Raji (cell line): Measurements from ENCODE around the gene HCN3.

Experiments
- POLR2A ChIP-seq: IDR thresholded peaks from 2 replicates; pipeline ENCODE4 v1.6.1; 2011; ENCODE audit warnings: low read depth, low read length, control low read depth; ENCODE audit not compliant: insufficient read depth

The HCN3 gene

DNA sequence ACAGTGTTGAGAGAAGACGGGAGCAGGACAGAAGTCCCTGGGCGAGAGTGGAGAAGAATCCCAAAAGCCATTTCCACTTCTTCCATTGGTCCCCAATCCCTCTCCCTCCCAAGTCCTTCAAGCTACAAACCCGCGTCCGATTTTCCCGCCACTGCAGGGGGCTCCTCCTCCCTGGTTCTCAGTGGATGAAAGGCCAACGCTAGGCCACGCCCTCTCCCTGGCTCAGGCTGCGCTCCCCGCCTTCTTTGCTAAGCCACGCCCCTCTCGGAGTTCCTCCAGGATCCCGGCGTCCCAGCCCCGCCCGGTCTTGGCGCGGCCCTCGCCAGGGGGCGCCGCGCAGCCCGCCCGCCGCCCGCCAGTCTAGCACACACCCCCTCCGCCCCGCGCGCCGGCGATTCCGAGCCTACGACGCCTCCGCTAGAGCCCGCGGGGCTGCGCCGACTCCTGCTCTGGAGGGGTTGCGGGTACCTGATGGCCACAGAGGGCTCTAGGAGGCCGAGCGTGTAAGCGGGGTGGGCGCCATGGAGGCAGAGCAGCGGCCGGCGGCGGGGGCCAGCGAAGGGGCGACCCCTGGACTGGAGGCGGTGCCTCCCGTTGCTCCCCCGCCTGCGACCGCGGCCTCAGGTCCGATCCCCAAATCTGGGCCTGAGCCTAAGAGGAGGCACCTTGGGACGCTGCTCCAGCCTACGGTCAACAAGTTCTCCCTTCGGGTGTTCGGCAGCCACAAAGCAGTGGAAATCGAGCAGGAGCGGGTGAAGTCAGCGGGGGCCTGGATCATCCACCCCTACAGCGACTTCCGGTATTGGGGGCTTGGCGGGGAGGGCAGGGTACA is at the start of gene HCN3:
Gene HCN3, plus strand, starts transcription at position 394 of the 832 bp plus-strand sequence. Its CDS starts 128 bp downstream, at position 522.
- peak; percentile 55 for TF ChIP-seq POLR2A

DNA sequence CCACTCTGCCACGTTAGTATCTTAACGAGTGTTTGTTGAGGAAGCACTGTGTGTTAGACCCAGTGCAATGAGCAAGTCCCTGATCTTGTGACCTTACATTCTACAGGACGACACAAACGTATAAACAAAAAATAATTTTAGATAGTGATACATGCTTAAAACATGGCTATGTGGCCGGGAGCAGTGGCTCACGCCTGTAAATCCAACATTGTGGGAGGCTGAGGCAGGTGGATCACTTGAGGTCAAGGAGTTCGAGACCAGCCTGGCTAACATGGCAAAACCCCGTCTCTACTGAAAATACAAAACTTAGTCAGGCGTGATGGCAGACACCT is 49.2 kb upstream of the HCN3 start:
- TF ChIP-seq POLR2A: no peak

DNA sequence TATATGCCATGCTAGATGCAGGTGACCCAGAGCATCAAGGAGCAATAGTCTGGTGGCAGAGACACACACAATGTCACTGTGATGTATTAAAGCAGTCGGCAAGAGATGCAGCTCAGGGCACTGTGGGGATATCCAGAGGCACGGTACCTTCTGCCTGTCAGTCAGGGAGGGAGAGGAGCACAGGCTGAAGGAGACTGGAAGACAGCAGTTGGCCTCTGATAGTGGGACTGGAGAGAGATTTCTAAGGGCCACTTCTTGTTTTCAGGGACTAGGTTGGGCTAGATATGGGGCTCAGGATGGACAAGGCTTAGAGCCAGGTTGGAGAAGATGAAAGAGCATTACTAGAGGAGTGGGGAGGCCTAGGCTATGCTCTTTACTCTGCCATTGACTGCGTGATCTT is 46.0 kb upstream of the HCN3 start:
- TF ChIP-seq POLR2A: peak; percentile 7; the same call in 1 of the 2 replicates

DNA sequence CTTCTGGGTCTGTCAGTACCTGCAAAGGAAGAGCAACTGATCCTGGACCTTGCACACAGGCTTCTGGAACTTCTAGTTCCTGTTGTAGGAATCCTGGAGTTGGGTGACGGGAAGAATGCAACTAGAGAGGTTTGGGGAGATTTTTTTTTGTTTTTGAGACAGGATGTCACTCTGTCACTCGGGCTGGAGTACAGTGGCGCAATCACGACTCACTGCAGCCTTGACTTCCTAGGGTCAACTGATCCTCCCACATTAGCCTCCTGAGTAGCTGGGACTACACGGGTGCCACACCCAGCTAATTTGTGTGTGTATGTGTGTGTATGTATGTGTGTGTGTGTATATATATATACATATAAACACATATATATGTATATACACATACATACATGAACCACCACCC is 40.8 kb upstream of the HCN3 start:
- no peak for TF ChIP-seq POLR2A

DNA sequence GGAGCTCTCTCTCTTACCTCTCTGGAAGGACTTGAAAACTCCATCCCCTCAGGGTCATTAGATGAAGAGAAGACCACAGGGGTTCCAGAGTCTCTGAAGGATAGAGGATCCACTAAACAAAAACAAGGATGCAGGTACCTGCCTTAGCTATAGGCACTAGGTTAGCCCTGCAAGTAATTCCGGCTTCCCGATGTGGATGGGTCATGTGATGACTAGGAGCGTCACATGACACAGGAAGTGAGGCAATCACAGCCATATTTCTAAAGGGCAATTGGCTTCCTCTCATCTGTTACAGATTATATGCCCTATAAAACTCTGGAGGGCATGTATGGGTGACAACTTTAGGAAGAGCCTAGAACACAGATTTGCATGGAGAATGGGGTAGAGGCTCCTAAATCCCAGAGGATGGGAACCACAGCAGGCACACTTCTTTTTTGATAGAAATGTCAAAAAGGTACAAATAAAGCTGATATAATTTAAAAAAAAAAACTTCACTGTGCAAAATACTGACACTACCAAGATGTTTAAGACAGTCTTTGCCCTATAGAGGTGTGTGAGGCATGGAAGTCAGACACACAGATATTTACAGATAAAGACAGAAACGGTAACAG is 36.1 kb upstream of the HCN3 start:
- TF ChIP-seq POLR2A: peak; percentile 55

DNA sequence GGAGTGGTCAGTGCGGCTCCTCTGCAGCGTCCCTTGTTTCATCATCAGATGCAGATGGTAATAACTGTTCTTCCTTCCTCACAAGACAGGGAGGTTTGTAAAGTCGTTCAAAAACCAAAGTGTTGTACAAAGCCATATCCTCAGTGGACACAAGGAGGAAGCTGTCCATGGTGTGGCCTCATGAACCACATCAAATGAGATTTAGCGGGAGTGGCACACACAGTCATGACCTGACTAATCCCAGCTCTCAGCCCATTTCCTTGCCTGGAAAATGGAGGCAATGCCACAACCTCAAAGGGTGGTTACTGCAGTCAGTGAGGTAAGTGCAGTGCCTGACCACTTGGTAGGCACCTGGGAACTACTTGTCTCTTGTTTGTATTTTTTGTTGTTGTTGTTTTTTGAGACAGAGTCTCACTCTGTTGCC is 35.4 kb upstream of the HCN3 start:
- TF ChIP-seq POLR2A: no peak

DNA sequence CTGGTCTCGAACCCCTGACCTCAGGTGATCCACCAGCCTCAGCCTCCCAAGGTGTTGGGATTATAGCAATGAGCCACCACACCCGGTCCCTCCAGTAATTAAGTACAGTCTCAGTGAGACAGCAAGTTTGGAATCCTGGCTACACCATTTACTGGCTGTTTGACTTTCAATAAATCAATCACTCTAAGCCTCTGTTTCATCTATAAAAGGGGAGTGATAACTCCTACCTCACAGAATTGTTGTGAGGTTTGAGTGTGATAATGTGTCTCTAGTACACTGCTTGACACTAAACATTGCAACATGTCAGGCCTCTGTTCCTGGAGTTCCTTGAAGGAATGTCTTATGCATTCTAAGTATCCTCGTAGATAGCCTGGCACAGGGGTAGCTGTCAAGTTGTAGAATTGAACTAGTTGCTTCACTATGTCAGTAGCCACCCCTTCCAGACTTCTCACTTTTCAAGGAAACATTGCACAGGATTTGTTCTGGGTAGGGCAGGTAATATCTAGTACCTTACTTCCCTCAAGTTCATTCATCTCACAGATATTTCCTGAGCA is 34.4 kb upstream of the HCN3 start:
- no peak for TF ChIP-seq POLR2A

DNA sequence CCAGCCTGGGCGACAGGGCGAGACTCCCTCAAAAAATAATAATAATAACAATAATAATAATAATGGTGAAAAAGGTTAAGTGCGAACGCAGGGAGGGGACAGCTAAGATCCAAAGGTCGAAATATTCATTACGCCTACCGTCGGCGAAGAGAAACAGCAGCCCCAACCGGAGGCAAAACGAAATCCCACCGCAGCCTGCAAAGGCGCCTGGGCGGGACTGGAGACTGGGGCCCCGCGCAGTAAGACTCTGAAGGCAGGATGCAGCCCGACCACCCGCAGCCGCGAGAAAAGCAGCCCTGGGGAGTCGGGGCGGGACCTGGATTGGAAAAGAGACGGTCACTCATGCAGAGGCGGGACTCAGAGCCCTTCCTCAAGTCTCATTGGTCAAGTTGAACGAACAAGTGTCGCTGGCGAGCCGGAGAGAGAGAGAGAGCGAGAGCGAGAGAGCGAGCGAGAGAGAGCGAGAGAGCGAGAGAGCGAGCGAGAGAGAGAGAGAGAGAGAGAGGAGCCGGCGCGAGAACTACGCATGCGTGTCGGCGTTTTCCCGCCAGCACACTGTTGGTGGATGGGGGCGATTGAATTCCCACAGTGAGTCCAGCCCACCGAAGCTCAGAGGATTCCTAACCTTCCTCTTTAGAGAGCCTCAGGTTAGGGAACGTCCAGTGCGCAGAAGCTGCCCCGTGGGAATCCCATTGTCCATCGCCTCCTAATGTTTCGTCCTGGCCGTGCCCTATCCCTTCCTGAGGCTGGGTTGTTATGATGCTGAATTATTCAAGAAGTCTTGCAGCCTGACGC is 32.7 kb upstream of the HCN3 start:
- peak; percentile 91 for TF ChIP-seq POLR2A

DNA sequence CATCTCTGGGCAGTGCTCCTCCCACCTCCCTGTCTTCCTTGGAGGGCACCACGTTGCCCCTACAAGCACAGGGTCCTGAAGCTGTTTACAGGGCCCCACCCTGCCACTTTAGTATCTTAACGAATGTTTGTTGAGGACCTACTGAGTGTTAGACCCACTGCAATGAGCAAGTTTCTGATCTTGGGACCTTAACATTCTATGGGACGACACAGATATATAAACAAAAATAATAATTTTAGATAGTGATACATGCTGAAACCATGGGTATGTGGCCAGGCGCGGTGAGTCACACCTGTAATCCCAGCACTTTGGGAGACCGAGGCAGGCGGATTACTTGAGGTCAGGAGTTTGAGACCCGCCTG is 32.1 kb upstream of the HCN3 start:
- no peak for TF ChIP-seq POLR2A

DNA sequence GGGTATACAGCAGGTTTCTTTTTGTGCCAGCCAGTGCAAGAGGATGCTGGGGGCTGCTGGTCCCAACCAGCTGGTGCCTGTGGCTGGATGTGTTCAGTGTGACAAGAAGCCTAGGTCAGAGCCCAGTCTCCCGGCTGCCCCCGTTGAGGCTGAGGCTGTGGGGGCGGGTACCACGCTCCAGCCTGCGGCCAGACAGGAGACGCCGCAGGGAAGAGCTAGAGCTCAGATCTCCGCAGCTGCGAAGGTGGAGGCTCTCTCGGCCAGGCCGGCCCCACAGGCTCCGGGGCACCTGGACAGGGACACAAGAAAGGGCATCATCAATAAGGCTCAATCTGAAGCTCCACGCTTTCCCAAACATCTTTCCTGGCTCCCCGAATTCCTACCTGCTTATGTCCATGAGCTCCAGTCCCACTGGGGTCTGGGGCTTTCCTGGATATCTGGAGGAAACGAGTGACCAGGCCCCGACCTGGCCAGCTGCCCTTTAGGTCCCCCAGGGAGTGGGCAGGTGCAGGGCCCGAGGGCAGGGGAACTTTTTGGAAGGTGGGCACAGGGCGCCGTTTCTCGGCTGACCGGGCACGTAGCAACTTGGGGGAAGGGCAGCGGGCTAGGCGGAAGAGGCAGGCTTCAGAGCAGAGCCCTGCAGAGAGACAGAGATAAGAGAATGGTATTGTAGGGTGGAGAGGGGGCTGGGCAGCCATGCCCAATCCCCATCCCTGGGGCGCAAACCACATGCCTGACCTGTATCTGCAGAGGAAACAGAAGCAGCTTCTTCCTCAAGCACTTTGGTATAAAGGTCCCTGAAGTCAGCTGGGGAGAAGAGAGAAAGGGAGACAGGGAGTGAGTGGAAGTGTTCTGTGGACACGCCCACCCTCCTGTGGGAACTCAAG is 29.4 kb upstream of the HCN3 start:
- TF ChIP-seq POLR2A: no peak

DNA sequence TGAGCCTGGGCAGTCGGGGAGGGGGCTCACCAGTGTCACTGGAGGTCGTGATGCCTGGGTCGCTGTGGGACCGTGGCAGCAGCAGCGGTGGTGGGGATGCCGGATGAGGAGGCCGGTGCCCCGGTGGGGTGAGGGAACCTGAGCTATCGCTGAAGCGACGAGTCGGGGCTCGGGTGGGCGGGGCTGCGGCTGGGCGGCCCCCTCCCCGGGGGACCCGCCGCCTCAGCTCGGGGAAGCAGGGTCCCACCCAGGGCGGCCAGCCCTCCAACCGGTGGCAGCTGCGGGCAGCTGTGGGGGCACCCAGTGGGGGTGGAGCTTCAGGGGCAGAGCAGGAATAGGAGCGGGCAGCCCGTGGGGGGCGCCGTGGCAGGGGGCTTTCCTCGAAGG is 27.0 kb upstream of the HCN3 start:
- no peak for TF ChIP-seq POLR2A

DNA sequence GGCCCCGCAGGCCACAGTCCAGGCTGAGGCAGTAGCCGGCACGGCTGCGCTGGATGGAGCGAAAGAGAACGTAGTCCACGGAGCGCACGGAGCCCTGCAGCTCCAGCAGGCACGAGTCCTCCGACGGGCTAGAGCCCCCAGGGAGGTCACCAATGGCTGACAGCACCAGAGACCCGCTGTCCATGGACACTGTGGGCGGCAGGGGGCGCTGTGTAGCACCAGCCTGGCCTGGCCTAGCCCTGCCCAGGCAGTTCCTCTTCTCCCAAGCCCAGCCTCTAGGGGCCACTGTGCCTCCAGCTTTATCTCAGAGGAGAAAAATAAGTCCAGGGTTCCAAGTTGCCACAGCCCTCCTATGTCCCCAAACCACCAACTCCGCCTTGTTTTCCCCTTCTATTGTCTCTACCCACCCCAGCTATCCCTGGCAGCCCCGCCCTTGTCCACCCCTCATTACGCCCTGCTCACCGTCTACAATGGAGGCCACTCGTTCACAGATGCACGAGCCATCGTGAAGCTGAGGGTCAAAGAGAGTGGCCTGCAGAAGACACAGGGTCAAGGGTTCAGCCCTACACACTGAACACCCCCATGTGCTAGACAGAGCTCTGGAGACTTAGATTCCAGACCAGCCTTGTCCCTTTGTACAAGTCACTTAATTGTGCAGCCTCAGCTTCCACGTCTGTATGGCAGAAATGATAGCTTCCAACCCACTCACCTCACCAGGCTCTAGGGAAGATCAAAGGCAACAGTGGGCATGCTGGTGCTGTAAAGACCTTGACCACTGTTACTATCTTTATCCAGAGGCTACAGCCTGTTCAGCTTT is 26.4 kb upstream of the HCN3 start:
- peak; percentile 37; the same call in 1 of the 2 replicates for TF ChIP-seq POLR2A

DNA sequence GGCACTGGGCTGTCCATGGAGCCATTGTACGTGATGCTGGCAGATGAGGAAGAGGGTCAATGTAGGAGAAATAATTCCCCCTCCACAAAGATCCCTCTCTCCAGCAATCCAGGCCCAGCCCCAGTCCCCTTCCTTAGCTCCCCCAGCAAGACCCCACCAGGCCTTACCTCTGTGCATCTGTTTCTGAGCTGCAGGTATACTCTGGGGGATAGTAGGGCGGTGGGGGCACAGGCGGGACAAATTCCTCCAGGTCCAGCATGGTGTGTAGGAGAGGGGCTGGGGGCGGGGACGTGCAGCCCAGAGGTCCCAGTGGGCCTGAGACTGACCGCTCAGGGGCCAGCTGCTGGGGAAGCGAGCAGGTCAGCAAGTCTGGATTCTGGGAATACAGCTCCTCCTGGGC is 25.7 kb upstream of the HCN3 start:
- TF ChIP-seq POLR2A: no peak

DNA sequence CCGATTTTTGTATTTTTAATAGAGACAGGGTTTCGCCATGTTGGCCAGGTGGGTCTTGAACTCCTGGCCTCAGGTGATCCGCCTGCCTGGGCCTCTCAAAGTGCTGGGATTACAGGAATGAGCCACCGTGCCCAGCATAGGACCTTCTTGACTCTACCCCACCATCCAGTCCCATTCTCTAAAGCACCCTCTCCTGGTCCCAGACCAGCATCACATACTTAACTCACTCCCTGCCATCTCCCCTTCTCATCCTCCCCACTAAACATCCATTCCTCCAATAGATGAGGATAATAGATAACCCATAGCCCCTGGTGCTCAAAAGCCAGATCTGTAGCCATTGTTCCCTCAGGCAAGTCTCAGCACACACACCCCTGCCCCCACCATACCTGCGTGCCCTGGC is 24.1 kb upstream of the HCN3 start:
- no peak for TF ChIP-seq POLR2A

DNA sequence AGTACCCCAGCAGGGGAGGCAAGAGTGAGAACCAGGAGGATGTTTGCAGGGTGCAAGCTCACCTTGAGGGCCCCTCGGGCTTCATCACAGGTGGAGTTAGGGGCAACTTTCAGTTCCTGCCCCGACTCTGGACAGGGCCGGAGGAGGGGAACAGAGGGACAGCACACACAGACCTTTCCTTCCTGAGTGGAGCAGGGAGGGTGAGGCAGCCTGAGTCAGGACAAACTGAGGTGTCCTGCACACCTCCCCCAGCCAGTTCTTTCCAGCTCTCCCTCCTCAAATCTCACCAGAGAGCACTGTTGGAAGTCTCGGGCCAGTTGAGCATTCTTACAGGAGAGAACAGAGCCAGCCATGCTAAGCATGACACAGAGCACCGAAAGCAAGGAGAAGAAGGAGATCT is 23.5 kb upstream of the HCN3 start:
- TF ChIP-seq POLR2A: no peak
